GM12801 (cell line): ENCODE measurements around the gene PPP6C.

ENCODE experiments used
- TF ChIP-seq, protein P1 (sequence below): IDR thresholded peaks from one replicate; pipeline ENCODE4 v1.5.1; 2011; ENCODE audit warnings: control low read depth; ENCODE audit not compliant: insufficient read length; ENCODE audit errors: extremely low read depth

Gene PPP6C

DNA sequence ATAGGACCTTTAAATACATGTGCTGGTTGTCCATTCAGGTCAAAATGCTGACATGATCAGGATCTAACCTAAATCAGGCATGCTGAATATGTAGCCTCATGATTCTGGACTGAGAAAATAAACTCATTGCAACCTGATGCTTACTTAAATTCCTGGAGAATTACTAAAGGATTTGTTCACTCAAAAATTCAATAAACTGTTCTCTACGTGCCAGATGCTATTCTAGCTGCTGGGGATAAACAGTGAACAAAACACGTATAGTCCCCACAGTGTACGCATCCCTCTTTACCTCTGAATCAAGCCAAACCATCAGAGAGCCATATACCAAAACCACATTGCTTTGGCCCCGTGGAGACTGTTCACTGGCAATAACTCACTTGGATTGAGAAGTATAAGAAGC lies 52.4 kb downstream of the PPP6C start:
- TF ChIP-seq, protein P1, sequence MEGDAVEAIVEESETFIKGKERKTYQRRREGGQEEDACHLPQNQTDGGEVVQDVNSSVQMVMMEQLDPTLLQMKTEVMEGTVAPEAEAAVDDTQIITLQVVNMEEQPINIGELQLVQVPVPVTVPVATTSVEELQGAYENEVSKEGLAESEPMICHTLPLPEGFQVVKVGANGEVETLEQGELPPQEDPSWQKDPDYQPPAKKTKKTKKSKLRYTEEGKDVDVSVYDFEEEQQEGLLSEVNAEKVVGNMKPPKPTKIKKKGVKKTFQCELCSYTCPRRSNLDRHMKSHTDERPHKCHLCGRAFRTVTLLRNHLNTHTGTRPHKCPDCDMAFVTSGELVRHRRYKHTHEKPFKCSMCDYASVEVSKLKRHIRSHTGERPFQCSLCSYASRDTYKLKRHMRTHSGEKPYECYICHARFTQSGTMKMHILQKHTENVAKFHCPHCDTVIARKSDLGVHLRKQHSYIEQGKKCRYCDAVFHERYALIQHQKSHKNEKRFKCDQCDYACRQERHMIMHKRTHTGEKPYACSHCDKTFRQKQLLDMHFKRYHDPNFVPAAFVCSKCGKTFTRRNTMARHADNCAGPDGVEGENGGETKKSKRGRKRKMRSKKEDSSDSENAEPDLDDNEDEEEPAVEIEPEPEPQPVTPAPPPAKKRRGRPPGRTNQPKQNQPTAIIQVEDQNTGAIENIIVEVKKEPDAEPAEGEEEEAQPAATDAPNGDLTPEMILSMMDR: no peak

DNA sequence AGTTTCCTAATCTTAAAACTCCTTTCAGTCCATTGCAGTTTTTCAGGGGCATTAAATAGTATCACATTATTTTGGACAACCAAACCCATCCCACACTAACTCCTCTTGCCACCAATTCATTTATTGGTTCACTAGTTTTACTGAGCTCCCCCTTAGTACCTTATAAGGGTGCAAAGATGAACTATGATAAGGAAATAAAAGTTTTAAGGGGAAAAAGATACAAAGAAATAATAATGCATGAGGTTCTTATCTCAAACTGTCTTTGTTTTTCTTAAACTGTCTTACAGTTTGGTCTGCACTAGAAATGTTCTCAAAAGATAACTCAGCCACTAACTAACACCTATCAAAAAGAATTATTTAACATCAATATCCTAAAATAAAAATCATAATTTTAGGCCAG lies 54.6 kb downstream of the PPP6C start:
- TF ChIP-seq, protein P1: no peak

DNA sequence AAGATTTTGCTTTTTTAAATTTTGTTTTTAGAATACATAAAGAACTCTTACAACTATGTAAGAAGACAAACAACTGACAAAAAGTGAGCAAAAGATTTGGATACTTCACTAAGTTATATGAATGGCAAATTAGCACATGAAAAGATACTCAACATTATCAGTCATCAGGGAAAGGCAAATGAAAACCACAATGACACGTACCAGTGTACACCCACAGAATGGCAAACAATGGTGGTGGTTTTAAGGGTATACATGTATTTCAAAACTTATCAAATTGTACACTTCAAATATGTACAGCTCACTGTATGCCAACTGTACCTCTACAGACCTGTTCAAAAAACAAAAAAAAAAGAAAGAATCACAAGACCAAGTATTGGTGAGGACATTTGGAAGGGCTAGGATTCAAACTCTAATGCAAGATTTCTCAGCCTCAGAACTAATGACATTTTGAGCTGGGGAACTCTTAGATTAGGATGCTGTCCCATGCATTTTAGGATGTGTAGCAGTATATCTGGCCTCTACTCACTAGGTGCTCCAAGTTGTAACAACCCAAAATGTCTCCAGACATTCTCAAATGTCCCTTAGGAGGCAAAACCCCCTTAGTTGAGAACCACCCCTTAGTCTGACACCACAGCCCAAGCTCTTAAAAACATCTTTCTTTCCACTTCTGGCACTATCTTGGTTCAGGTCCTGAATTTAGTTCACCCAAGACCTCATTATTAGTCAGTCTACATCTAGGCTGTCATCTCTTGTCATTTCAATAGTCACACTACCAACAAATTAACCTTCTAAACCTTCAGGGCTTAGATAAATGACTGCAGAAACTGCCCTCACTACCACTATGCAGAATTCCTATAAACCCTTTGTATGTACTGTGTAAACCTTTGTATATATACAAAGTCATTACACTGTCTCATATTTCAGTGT lies 55.9 kb downstream of the PPP6C start:
- TF ChIP-seq, protein P1: no peak

DNA sequence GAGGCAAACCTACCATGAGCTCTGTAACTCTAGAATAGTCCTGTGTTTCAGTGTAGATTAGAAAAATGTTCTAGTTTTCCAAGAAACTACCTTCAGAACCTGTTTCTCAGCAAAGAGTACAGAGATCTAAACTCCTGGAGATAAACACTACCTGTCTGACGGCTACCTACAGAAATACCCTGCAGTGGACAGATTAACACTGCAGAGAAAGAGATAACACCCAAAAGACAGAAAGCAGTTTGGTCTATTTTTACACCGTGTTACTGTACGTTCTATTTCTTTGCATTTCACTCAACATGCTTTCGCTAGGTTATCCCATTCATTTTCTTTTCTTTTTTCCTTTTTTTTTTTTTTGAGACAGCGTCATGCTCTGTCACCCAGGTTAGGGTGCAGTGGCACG lies 57.8 kb downstream of the PPP6C start:
- TF ChIP-seq, protein P1: no peak

DNA sequence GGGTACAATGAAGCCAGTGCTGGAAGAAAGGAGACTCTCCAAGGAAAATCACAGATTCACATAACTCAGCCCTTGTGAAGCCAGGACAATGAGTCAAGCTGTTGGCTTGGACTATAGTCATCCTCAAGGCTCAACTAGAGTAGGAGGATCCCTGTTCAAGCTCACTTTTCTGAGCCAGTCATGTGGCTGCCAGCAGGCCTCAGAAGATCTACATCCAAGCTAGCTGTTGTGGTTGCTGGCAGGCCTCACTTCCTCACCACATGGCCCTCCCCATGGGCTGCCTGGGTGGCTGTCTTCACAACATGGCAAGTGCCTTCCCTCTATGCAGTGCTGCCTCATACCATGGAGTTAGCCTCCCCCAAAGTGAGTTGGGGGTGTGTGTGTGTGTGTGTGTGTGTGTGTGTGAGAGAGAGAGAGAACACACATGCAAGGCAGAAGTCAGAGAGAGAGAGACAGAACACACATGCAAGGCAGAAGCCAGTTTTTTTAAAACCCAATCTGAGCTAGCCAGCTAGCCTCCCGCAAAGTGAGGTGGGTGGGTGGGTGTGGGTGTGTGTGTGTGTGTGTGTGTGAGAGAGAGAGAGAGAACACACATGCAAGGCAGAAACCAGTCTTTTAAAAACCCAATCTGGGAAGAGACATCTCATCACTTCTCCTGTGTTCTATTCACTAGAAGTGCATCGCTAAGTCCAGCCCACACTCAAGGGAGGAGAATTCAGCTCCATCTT lies 63.4 kb downstream of the PPP6C start:
- TF ChIP-seq, protein P1: no peak

DNA sequence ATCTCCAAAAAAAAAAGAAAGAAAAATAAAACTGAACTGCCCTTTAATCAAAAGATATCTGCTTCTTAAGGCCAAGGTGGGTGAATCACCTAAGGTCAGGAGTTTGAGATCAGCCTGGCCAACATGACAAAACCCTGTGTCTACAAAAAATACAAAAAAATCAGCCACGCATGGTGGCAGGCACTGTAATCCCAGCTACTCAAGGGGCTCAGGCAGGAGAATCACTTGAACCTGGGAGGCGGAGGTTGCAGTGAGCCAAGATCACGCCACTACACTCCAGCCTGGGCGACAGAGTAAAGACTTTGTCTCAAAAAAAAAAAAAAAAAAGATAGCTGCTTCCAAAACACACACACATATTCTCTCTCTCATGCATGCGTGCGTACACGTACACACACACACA lies 64.1 kb downstream of the PPP6C start:
- TF ChIP-seq, protein P1: no peak

DNA sequence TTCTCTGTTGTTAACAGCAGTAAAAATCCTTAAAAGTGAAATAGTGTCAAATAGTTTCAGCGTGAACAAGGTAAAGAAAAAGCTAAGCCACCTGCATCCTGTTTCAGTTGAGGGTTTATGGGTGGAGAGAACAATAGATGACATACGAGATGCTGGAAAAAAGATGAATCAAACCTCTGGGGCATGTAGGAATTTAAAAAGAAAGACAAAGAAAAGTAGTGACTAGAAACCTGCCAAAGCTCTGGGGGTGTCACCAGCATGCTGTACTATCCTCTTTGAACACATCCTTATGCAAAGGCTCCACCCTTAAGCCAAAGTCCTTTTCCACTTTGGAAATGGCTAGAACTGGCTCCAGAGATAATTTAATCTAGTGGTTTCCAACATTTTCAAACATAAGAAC lies 68.5 kb downstream of the PPP6C start:
- TF ChIP-seq, protein P1: no peak
